IgD-negative memory B cell (primary cell): ENCODE data around the gene BACH1. TPM values are rescaled to one million over a fixed set of nuclear protein-coding genes. Genes with fewer than 3 reads are reported as not detected.
"Not testable (repeated sequence)": the region's sequence is repeated elsewhere in the genome, so short reads cannot be mapped to it uniquely, and the experiment has no call there.

Source experiments
- H3K27ac Mint-ChIP-seq, 3 donors: one replicate each; pipeline ENCODE4 v1.8.0; 2020 to 2022; ENCODE audit warnings: mild to moderate bottlenecking in 3 of 3, mixed read lengths in 3 of 3, moderate library complexity in 1 of 3
- H3K27me3 Mint-ChIP-seq: one replicate; pipeline ENCODE4 v1.8.0; 2021; ENCODE audit warnings: mixed read lengths
- H3K36me3 Mint-ChIP-seq: one replicate; pipeline ENCODE4 v1.8.0; 2020; ENCODE audit warnings: mild to moderate bottlenecking, mixed read lengths
- H3K4me1 Mint-ChIP-seq, 3 donors: one replicate each; pipeline ENCODE4 v1.8.0; 2020 to 2022; ENCODE audit warnings: mixed read lengths in 3 of 3, mild to moderate bottlenecking in 1 of 3
- H3K4me3 Mint-ChIP-seq, 4 donors: one replicate each; pipeline ENCODE4 v1.8.0; 2020 to 2022; ENCODE audit warnings: mild to moderate bottlenecking in 4 of 4, mixed read lengths in 4 of 4, moderate library complexity in 3 of 4
- H3K9me3 Mint-ChIP-seq, 3 donors: one replicate each; pipeline ENCODE4 v1.8.0; 2020 to 2021; ENCODE audit warnings: mixed read lengths in 3 of 3, mild to moderate bottlenecking in 1 of 3
- polyA plus RNA-seq: library from polyadenylated mRNA; unstranded; fragments of 300-500 nt; fragmentation: Illumina TruSeq; gene quantifications from one replicate; pipeline ENCODE4 v1.2.3, GENCODE V29; 2021

The BACH1 gene
- polyA plus RNA-seq, 1 donor from 2014 or later: 34.3 TPM

DNA sequence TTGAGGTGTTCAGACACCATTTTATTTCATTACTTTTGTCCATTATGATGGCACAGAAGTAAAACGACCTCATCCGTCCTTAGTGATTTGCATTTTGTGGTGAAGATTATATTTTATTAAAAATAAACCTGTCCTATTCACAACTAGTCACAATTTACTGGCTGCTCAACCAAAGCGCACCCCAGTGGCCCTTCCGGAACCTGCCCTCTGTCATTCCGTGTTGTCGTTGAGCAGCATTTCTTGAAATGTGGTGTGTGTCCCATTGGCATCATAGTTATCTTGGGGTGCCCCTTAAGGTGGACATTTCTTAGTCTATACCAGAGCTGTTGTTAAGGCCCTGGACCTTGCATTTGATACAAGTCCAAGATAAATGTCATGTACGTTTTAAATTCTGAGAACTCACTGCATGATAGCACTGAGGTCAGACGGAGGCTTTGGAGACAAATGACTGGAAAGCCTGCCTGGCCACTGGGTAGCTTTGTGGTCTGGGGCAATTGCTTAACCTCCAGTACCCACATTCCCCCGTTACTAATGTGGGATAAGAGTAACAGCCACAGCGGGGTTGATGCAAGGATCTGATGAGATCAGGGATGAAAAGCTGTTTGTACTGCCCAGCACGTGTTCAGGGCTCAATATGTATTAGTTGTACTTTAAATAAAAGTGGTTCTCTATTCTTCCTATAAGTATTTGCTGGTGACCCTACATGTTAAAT, 36.2 kb downstream of the BACH1 start:
- Mint-ChIP-seq H3K4me1 (peaks cover 6 to 14% (median 11%) of the 10 kb centered on the region in 3 donors), H3K27ac (no peak overlapping the region), H3K9me3 (no peaks in the 10 kb centered on the region), H3K27me3 (no peaks in the 10 kb centered on the region), H3K4me3 (no peak overlapping the region), H3K36me3 (peaks cover 5% of the 10 kb centered on the region)

DNA sequence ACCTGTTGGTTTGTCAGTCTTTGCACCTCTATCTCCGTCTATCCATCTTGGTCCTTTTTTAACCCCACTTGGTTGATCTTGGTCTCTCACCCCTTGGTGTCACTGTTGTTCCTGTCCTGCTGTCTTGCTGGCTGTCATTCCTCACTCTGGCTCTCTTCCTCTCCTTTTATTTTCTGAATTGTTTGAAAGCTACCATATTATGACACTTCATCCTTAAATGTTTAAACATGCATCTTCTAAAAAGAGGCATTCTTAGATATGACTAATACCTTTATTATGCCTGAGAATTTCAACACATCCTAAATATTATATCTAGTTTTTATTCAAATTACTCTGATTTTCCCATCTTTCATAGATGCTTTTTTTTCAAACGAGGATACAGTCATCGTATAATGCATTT, 37.0 kb downstream of the BACH1 start:
- Mint-ChIP-seq H3K4me1 (peaks cover 4 to 19% (median 11%) of the 10 kb centered on the region in 3 donors), H3K27ac (peak overlapping the region in 1 of 3 donors; percentile 88), H3K27me3 (no peaks in the 10 kb centered on the region), H3K36me3 (peaks cover 8% of the 10 kb centered on the region), H3K4me3 (no peak overlapping the region), H3K9me3 (no peaks in the 10 kb centered on the region)

GRCh38 chr21:29338256-29338655, 39.5 kb downstream of the BACH1 start:
- H3K9me3 Mint-ChIP-seq: no peaks in the 10 kb centered on the region
- H3K4me1 Mint-ChIP-seq: peaks cover 10 to 28% (median 12%) of the 10 kb centered on the region in 3 donors
- H3K27ac Mint-ChIP-seq: no peak overlapping the region
- H3K27me3 Mint-ChIP-seq: no peaks in the 10 kb centered on the region
- no peak overlapping the region for H3K4me3 Mint-ChIP-seq
- peaks cover 5% of the 10 kb centered on the region for H3K36me3 Mint-ChIP-seq

DNA sequence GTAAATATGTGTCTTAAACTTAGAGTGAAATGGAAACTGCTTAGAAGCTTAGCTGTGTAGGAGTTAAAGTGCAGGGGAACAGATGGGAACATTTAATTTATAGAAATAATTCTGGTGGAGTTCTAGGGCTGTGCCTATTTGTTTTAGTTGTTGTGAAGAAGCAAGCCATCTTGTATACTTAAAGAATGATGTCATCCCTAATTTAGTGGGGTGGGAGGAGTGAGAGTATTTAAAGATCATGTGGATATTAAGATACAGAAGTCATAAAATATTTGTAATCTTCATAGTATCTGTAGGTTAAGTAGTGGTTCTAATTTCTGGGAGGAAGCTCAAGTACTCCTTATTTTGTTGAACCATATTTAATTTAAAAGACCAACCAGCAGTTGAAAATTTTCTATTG, 41.5 kb downstream of the BACH1 start:
- no peak overlapping the region for H3K27ac Mint-ChIP-seq
- peaks cover 6 to 27% (median 9%) of the 10 kb centered on the region in 3 donors for H3K4me1 Mint-ChIP-seq
- H3K9me3 Mint-ChIP-seq: no peaks in the 10 kb centered on the region
- no peak overlapping the region for H3K4me3 Mint-ChIP-seq
- H3K36me3 Mint-ChIP-seq: peaks cover 5% of the 10 kb centered on the region
- H3K27me3 Mint-ChIP-seq: no peaks in the 10 kb centered on the region

- no peak overlapping the region for H3K4me3 Mint-ChIP-seq
- no peaks in the 10 kb centered on the region for H3K9me3 Mint-ChIP-seq
- peaks cover 5% of the 10 kb centered on the region for H3K36me3 Mint-ChIP-seq
- peaks cover 4 to 30% (median 16%) of the 10 kb centered on the region in 3 donors for H3K4me1 Mint-ChIP-seq
- H3K27me3 Mint-ChIP-seq: no peaks in the 10 kb centered on the region
- peak overlapping the region in 1 of 3 donors; percentile 26 for H3K27ac Mint-ChIP-seq
Observed at GRCh38 chr21:29342363-29342957, 43.7 kb downstream of the BACH1 start.

DNA sequence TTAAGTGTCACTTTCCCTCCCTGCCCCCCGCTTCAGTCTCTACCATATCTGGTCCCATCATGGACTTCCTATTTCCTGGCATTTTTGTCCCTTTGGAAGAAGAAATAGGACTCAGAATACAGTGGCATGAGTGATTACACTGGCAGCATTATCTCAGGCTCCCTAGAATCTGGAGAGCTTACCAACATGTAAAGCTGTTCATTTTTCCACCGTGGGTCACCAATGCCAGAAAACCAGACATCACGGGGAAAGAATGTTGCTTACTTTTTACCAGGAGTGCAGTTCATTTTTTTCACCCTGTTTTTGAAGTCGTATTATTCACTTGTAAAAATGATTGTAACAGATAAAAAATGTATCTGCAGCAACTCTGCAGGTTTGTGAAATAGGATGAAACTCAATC, 44.8 kb downstream of the BACH1 start:
- no peaks in the 10 kb centered on the region for H3K27me3 Mint-ChIP-seq
- H3K27ac Mint-ChIP-seq: no peak overlapping the region
- peaks cover 14 to 41% (median 26%) of the 10 kb centered on the region in 3 donors for H3K4me1 Mint-ChIP-seq
- H3K36me3 Mint-ChIP-seq: peaks cover 5% of the 10 kb centered on the region
- H3K4me3 Mint-ChIP-seq: no peak overlapping the region
- no peaks in the 10 kb centered on the region for H3K9me3 Mint-ChIP-seq

GRCh38 chr21:29346281-29346680, 47.6 kb downstream of the BACH1 start:
- Mint-ChIP-seq H3K36me3 (no peaks in the 10 kb centered on the region), H3K27ac (peak overlapping the region in 2 of 3 donors; percentile 54 to 97), H3K9me3 (peaks cover 0 to 1% (median 0%) of the 10 kb centered on the region in 3 donors), H3K27me3 (no peaks in the 10 kb centered on the region), H3K4me3 (no peak overlapping the region), H3K4me1 (peaks cover 15 to 36% (median 27%) of the 10 kb centered on the region in 3 donors)

- Mint-ChIP-seq H3K27ac (peak overlapping the region in 2 of 3 donors; percentile 54 to 97), H3K4me1 (peaks cover 14 to 36% (median 26%) of the 10 kb centered on the region in 3 donors), H3K9me3 (peaks cover 0 to 1% (median 0%) of the 10 kb centered on the region in 3 donors), H3K4me3 (no peak overlapping the region), H3K27me3 (no peaks in the 10 kb centered on the region), H3K36me3 (peaks cover 3% of the 10 kb centered on the region)
Observed at GRCh38 chr21:29346771-29347170, 48.0 kb downstream of the BACH1 start.

- peak overlapping the region in 2 of 3 donors; percentile 54 to 97 for H3K27ac Mint-ChIP-seq
- H3K36me3 Mint-ChIP-seq: peaks cover 3% of the 10 kb centered on the region
- no peak overlapping the region for H3K4me3 Mint-ChIP-seq
Observed at GRCh38 chr21:29347274-29347681, 48.6 kb downstream of the BACH1 start.

DNA sequence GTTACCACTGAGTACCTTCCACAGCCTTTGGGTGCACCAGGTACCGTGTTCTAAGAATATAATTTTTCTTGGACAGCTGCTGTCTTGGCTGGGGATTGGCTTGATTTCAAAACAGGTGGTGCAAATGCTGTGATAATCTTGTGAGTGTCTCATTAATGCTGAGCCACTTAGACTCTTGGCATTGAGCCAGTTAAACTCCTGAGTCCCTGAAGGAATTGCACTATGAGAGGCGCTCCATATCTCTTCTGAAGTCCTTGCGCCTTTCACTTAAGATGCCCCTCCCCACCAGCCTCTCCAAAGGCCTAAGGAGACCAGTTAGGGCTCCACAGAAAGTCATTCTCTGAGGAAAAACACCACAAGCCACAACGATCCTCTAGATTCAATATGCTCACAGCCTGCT, 51.0 kb downstream of the BACH1 start:
- Mint-ChIP-seq H3K9me3 (peaks cover 5 to 14% (median 9%) of the 10 kb centered on the region in 3 donors), H3K4me1 (peaks cover 17 to 20% (median 19%) of the 10 kb centered on the region in 3 donors), H3K27me3 (no peaks in the 10 kb centered on the region), H3K36me3 (peaks cover 21% of the 10 kb centered on the region), H3K4me3 (peak overlapping the region in 1 of 4 donors; percentile 35), H3K27ac (peak overlapping the region; percentile 12 to 97 (median 64))

More at GRCh38 chr21:29347274-29347681, 48.6 kb downstream of the BACH1 start:
- peaks cover 0 to 1% (median 0%) of the 10 kb centered on the region in 3 donors for H3K9me3 Mint-ChIP-seq
- peaks cover 13 to 31% (median 21%) of the 10 kb centered on the region in 3 donors for H3K4me1 Mint-ChIP-seq
- no peaks in the 10 kb centered on the region for H3K27me3 Mint-ChIP-seq

DNA sequence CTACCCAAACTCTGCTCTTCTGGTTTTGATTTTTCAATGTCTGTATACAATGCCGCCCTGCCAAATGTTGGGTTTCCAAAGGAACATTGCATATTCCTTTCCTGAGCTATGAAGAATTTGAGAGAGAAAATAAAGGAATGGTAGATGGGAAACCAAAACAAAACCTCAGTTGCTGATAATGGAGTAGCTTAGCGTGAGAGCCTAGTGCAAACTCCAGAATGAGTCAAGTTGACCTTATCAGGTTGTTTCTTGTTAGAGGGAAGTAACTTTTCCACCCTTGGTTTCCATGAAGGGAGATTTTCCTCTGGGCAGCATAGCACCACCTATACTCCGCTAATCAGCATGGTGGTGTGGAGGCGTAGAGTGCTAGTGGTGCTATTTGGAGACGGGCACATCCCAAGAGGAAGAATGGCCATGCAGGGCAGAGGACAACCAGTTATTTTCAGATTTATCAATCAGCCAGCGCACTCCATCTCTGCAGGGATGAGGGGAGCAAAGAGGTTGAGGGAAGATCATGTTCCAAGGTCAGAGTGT, 51.6 kb downstream of the BACH1 start:
- Mint-ChIP-seq H3K4me3 (no peak overlapping the region), H3K4me1 (peaks cover 17 to 20% (median 19%) of the 10 kb centered on the region in 3 donors), H3K9me3 (peaks cover 6 to 15% (median 10%) of the 10 kb centered on the region in 3 donors), H3K27me3 (no peaks in the 10 kb centered on the region), H3K27ac (peak overlapping the region in 1 of 3 donors; percentile 12), H3K36me3 (peaks cover 21% of the 10 kb centered on the region)

GRCh38 chr21:29351691-29352090, 53.0 kb downstream of the BACH1 start:
- Mint-ChIP-seq H3K4me3 (peak overlapping the region in 1 of 4 donors; percentile 43), H3K27ac (peak overlapping the region in 1 of 3 donors; percentile 6), H3K4me1 (peaks cover 16 to 20% (median 16%) of the 10 kb centered on the region in 3 donors), H3K9me3 (peaks cover 6 to 15% (median 10%) of the 10 kb centered on the region in 3 donors), H3K36me3 (peaks cover 21% of the 10 kb centered on the region), H3K27me3 (no peaks in the 10 kb centered on the region)

DNA sequence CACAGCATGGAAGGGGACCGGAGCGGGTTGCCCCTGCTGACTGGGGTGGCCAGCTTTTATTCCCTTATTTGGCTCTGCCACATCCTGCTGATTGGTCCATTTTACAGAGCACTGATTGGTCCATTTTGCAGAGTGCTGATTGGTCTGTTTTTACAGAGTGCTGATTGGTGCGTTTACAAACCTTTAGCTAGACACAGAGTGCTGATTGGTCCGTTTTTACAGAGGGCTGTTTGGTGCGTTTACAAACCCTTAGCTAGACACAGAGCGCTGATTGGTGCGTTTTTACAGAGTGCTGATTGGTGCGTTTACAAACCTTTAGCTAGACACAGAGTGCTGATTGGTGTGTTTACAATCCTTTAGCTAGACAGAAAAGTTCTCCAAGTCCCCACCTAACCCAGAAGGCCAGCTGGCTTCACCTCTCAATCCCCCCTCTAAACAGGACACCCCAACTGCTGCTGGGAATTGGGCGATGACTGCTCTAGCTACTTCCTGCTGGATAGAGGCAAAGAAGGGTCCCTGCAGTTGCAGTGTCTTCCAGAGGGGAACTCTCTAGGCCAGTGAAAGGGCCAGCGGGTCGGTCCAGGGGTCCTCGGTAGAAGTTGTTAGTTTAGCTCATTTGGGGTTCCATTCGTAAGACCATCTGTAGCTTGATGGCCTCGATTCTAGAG, 56.5 kb downstream of the BACH1 start:
- H3K9me3 Mint-ChIP-seq: peaks cover 6 to 15% (median 10%) of the 10 kb centered on the region in 3 donors
- H3K36me3 Mint-ChIP-seq: peaks cover 21% of the 10 kb centered on the region
- not testable (repeated sequence) for H3K27me3 Mint-ChIP-seq, H3K4me3 Mint-ChIP-seq
- peaks cover 6 to 14% (median 7%) of the 10 kb centered on the region in 3 donors for H3K4me1 Mint-ChIP-seq
- H3K27ac Mint-ChIP-seq: peak overlapping the region in 1 of 3 donors; percentile 86

- not testable (repeated sequence) for H3K27ac Mint-ChIP-seq, H3K27me3 Mint-ChIP-seq
- Mint-ChIP-seq H3K4me3 (peak overlapping the region in 1 of 4 donors; percentile 47), H3K4me1 (peaks cover 6 to 14% (median 7%) of the 10 kb centered on the region in 3 donors), H3K9me3 (peaks cover 6 to 15% (median 9%) of the 10 kb centered on the region in 3 donors), H3K36me3 (peaks cover 21% of the 10 kb centered on the region)
Observed at GRCh38 chr21:29356291-29356690, 57.6 kb downstream of the BACH1 start.

DNA sequence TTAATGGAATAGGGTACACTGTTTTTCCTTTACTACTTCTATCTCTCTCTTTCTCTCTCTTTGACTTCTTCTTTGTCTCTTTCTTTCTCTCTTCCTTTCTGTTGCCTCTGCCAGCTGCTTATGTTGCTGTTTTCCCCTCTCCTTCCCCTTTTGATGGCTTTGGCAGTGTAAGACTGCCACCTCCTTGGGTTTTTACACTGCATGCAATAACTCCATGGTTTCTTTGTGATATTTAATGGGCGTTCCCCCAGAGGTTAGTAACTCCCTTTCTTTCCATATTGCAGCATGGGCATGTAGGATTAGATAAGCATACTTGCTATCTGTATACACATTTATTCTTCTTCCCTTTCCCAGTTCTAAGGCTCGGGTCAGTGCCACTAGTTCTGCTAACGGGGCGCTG, 58.1 kb downstream of the BACH1 start:
- H3K4me3 Mint-ChIP-seq, H3K27me3 Mint-ChIP-seq: not testable (repeated sequence)
- peaks cover 19% of the 10 kb centered on the region for H3K36me3 Mint-ChIP-seq
- peaks cover 6 to 15% (median 9%) of the 10 kb centered on the region in 3 donors for H3K9me3 Mint-ChIP-seq
- H3K4me1 Mint-ChIP-seq: peaks cover 6 to 14% (median 7%) of the 10 kb centered on the region in 3 donors
- peak overlapping the region in 1 of 3 donors; percentile 7 for H3K27ac Mint-ChIP-seq
